Ascending aorta (tissue), 2 donors: Measurements from ENCODE around the gene EDN2. TPM values are rescaled to one million over a fixed set of nuclear protein-coding genes. Genes with fewer than 3 reads are reported as not detected.

Experiments used
- DNase-seq, 2 donors: peaks; one replicate each; pipeline ENCODE4 v3.0.0-alpha.2; 2019; ENCODE audit warnings: low spot score in 2 of 2
- H3K27ac ChIP-seq, 2 donors: fragments of 200-600 bp; sonication (generic); one replicate each; pipeline ENCODE4 v1.5.1; 2016 to 2017; ENCODE audit warnings: mild to moderate bottlenecking in 1 of 2
- H3K27me3 ChIP-seq: fragments of 200-600 bp; sonication (generic); one replicate; pipeline ENCODE4 v1.5.1; 2017
- H3K36me3 ChIP-seq, 2 donors: fragments of 200-600 bp; sonication (generic); one replicate each; pipeline ENCODE4 v1.5.1; 2016
- H3K4me1 ChIP-seq, 2 donors: fragments of 200-600 bp; sonication (generic); one replicate each; pipeline ENCODE4 v1.5.1; 2016 to 2017; ENCODE audit warnings: mild to moderate bottlenecking in 1 of 2
- H3K4me3 ChIP-seq, 2 donors: fragments of 200-600 bp; sonication (generic); one replicate each; pipeline ENCODE4 v1.5.1; 2016 to 2017; ENCODE audit warnings: mild to moderate bottlenecking in 1 of 2
- H3K9me3 ChIP-seq, 2 donors: fragments of 200-600 bp; sonication (generic); one replicate each; pipeline ENCODE4 v1.5.1; 2016
- intact Hi-C: fragments of 100-400 bp; cut with DNase I; formaldehyde crosslinking; loops from one replicate; pipeline ENCODE4 v1.15.1; 2023
- total RNA-seq: library from RNA; depleted of rRNA; stranded (reverse); fragments of >200 nt; gene quantifications from one replicate; pipeline ENCODE4 v1.1.0, GENCODE V29; 2016
- TF ChIP-seq, protein P1 (sequence below), 3 experiments: fragments of 200-600 bp in 2 of 3; fragments of 450-650 bp in 1 of 3; sonication (generic) in 2 of 3; IDR thresholded peaks; one replicate each; pipeline ENCODE4 v1.5.1; 2016 to 2019; ENCODE audit warnings: antibody characterized with exemption in 3 of 3, mild to moderate bottlenecking in 1 of 3, moderate library complexity in 1 of 3

EDN2 gene
- total RNA-seq, 1 donor from 2014 or later: not detected

- Histone ChIP-seq H3K9me3 (no peaks in the 10 kb centered on the region), H3K36me3 (no peaks in the 10 kb centered on the region)
- no peak for DNase-seq
Observed at GRCh38 chr1:41515131-41515678, 30.7 kb upstream of the EDN2 start.

GRCh38 chr1:41514381-41514780, 29.9 kb upstream of the EDN2 start:
- no peak overlapping the region for H3K4me3 ChIP-seq
- no peak for DNase-seq
- no peaks in the 10 kb centered on the region for H3K27me3 ChIP-seq
- intact Hi-C loops: loop anchor here (10.0 kb wide), 1 partner anchor 520 kb away; no protein-coding TSS in a partner anchor
- no peak overlapping the region for H3K27ac ChIP-seq
- no peaks in the 10 kb centered on the region for H3K9me3 ChIP-seq
- TF ChIP-seq, protein P1, sequence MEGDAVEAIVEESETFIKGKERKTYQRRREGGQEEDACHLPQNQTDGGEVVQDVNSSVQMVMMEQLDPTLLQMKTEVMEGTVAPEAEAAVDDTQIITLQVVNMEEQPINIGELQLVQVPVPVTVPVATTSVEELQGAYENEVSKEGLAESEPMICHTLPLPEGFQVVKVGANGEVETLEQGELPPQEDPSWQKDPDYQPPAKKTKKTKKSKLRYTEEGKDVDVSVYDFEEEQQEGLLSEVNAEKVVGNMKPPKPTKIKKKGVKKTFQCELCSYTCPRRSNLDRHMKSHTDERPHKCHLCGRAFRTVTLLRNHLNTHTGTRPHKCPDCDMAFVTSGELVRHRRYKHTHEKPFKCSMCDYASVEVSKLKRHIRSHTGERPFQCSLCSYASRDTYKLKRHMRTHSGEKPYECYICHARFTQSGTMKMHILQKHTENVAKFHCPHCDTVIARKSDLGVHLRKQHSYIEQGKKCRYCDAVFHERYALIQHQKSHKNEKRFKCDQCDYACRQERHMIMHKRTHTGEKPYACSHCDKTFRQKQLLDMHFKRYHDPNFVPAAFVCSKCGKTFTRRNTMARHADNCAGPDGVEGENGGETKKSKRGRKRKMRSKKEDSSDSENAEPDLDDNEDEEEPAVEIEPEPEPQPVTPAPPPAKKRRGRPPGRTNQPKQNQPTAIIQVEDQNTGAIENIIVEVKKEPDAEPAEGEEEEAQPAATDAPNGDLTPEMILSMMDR (IDR thresholded peaks at IDR 0.05): no peak
- H3K36me3 ChIP-seq: no peaks in the 10 kb centered on the region
- H3K4me1 ChIP-seq: peaks cover 3 to 7% of the 10 kb centered on the region in 2 donors

More at GRCh38 chr1:41515131-41515678, 30.7 kb upstream of the EDN2 start:
- TF ChIP-seq, protein P1 (IDR thresholded peaks at IDR 0.05): no peak
- H3K27me3 ChIP-seq: no peaks in the 10 kb centered on the region
- intact Hi-C loops: loop anchor here (10.0 kb wide), 1 partner anchor 520 kb away; no protein-coding TSS in a partner anchor
- no peak overlapping the region for H3K27ac ChIP-seq
- H3K4me1 ChIP-seq: peaks cover 3 to 7% of the 10 kb centered on the region in 2 donors
- no peak overlapping the region for H3K4me3 ChIP-seq

GRCh38 chr1:41513383-41513735, 28.9 kb upstream of the EDN2 start:
- Histone ChIP-seq H3K36me3 (no peaks in the 10 kb centered on the region), H3K27me3 (no peaks in the 10 kb centered on the region), H3K27ac (no peak overlapping the region), H3K4me1 (peaks cover 3 to 7% of the 10 kb centered on the region in 2 donors), H3K9me3 (no peaks in the 10 kb centered on the region), H3K4me3 (no peak overlapping the region)
- intact Hi-C loops: loop anchor here (10.0 kb wide), 1 partner anchor 521 kb away; no protein-coding TSS in a partner anchor
- DNase-seq: no peak
- TF ChIP-seq, protein P1 (IDR thresholded peaks at IDR 0.05): peak in 1 of 3 experiments; percentile 16

GRCh38 chr1:41512701-41513382, 28.4 kb upstream of the EDN2 start:
- Histone ChIP-seq H3K9me3 (no peaks in the 10 kb centered on the region), H3K4me3 (no peak overlapping the region), H3K27ac (no peak overlapping the region), H3K4me1 (peaks cover 3 to 7% of the 10 kb centered on the region in 2 donors), H3K27me3 (no peaks in the 10 kb centered on the region), H3K36me3 (no peaks in the 10 kb centered on the region)
- TF ChIP-seq, protein P1 (IDR thresholded peaks at IDR 0.05): no peak
- intact Hi-C loops: loop anchor here (10.0 kb wide), 1 partner anchor 522 kb away; no protein-coding TSS in a partner anchor
- DNase-seq: no peak

DNA sequence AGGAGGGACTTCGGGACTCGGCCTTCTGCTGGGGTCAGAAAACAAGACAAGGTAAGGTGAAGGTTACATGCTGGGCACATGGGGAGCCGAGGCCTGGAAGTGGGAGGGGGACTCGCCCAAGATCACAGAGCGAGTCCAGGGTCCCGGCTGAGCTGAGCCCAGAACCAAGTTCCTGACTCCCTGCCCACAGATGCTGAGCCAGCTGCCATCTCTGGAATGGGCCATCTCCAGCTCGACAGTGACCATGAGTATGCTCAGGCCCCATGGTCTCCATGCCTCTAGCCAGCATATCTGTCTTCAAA, 26.7 kb upstream of the EDN2 start:
- intact Hi-C loops: loop anchor here (10.0 kb wide), 1 partner anchor 524 kb away; no protein-coding TSS in a partner anchor
- Histone ChIP-seq H3K27me3 (no peaks in the 10 kb centered on the region), H3K36me3 (no peaks in the 10 kb centered on the region), H3K9me3 (no peaks in the 10 kb centered on the region), H3K4me3 (no peak overlapping the region), H3K27ac (no peak overlapping the region), H3K4me1 (peaks cover 3 to 5% of the 10 kb centered on the region in 2 donors)
- TF ChIP-seq, protein P1 (IDR thresholded peaks at IDR 0.05): no peak
- DNase-seq: no peak
